Adrenal gland (tissue), 5 donors: ENCODE data around the gene HPSE2.

Source experiments
- CTCF ChIP-seq, 6 experiments: fragments of 450-650 bp in 4 of 6; fragments of 200-600 bp in 2 of 6; sonication (generic) in 1 of 6; IDR thresholded peaks; 1 replicate in 5 of 6; 2 replicates in 1 of 6; pipeline versions ENCODE4 v1.5.1 to v1.8.0; 2016 to 2021; ENCODE audit warnings: antibody characterized with exemption in 6 of 6, mild to moderate bottlenecking in 2 of 6, moderate library complexity in 1 of 6
- POLR2A ChIP-seq, 2 donors: fragments of 450-650 bp; IDR thresholded peaks; one replicate each; pipeline ENCODE4 v1.6.1; 2017; ENCODE audit warnings: antibody characterized with exemption in 2 of 2, mild to moderate bottlenecking in 2 of 2, moderate library complexity in 1 of 2
- donor health status: DM: no; HTN: no; CAD: no.

- TF ChIP-seq POLR2A (IDR thresholded peaks at IDR 0.05) (no peak), CTCF (IDR thresholded peaks at IDR 0.05) (no peak)
These were observed 13.2 kb upstream of the HPSE2 start for GRCh38 chr10:99248824-99249223.
